ENCODE results near the gene GGCX. TPM values are rescaled to one million over a fixed set of nuclear protein-coding genes. Genes with fewer than 3 reads are reported as not detected.

The GGCX gene
- total and polyA plus RNA-seq, 2 donors: 26.4 to 42.3 TPM

GRCh38 chr2:85588236-85588635 lies 26.9 kb upstream of the GGCX start:
- peaks cover 5% of the 10 kb centered on the region for H3K4me1 ChIP-seq (ENCODE audit: insufficient read depth)
- no peak overlapping the region for H3K4me3 ChIP-seq (ENCODE audit: low read depth, low read length)
- DNase-seq (ENCODE audit: extremely low spot score): no peak
- 78% methylated on average over 4 of the region's 4 CpGs for WGBS
- H3K36me3 ChIP-seq (ENCODE audit: insufficient read depth): no peaks in the 10 kb centered on the region
- no peak overlapping the region for H3K27ac ChIP-seq (ENCODE audit: low read depth)

- WGBS: 71% methylated on average over 1 of the region's 1 CpG
- Histone ChIP-seq H3K4me1 (ENCODE audit: insufficient read depth) (peaks cover 5% of the 10 kb centered on the region), H3K36me3 (ENCODE audit: insufficient read depth) (no peaks in the 10 kb centered on the region), H3K4me3 (ENCODE audit: low read depth, low read length) (no peak overlapping the region), H3K27ac (ENCODE audit: low read depth) (peak overlapping the region; percentile 64)
- DNase-seq (ENCODE audit: extremely low spot score): no peak
Observed at GRCh38 chr2:85585781-85586105, 24.4 kb upstream of the GGCX start.

- WGBS: 32% methylated on average over 9 of the region's 9 CpGs
- Histone ChIP-seq H3K4me1 (ENCODE audit: insufficient read depth) (peaks cover 5% of the 10 kb centered on the region), H3K36me3 (ENCODE audit: insufficient read depth) (no peaks in the 10 kb centered on the region), H3K4me3 (ENCODE audit: low read depth, low read length) (peak overlapping the region; percentile 65), H3K27ac (ENCODE audit: low read depth) (peak overlapping the region; percentile 81)
- no peak for DNase-seq (ENCODE audit: extremely low spot score)
Observed at GRCh38 chr2:85584857-85585780, 23.8 kb upstream of the GGCX start.

GRCh38 chr2:85584354-85584856 lies 23.1 kb upstream of the GGCX start, which contains the start of gene VAMP5:
Gene VAMP5, plus strand, starts transcription at chr2:85584431. Its CDS starts 60 bp downstream, at chr2:85584491.
- H3K27ac ChIP-seq (ENCODE audit: low read depth): peak within 1 kb of the TSS; percentile 81
- peaks cover 4% of the 10 kb centered on the region for H3K4me1 ChIP-seq (ENCODE audit: insufficient read depth)
- DNase-seq (ENCODE audit: extremely low spot score): no peak
- 3% methylated on average over 52 of the region's 52 CpGs for WGBS
- H3K36me3 ChIP-seq (ENCODE audit: insufficient read depth): no peaks in the 10 kb centered on the region
- H3K4me3 ChIP-seq (ENCODE audit: low read depth, low read length): peak within 1 kb of the TSS; percentile 65

GRCh38 chr2:85583667-85584353 lies 22.5 kb upstream of the GGCX start:
- H3K4me1 ChIP-seq (ENCODE audit: insufficient read depth): peaks cover 2% of the 10 kb centered on the region
- WGBS: 26% methylated on average over 16 of the region's 16 CpGs
- no peak for DNase-seq (ENCODE audit: extremely low spot score)
- no peaks in the 10 kb centered on the region for H3K36me3 ChIP-seq (ENCODE audit: insufficient read depth)
- peak overlapping the region; percentile 65 for H3K4me3 ChIP-seq (ENCODE audit: low read depth, low read length)
- H3K27ac ChIP-seq (ENCODE audit: low read depth): peak overlapping the region; percentile 81

- peaks cover 2% of the 10 kb centered on the region for H3K4me1 ChIP-seq (ENCODE audit: insufficient read depth)
- DNase-seq (ENCODE audit: extremely low spot score): no peak
- no peaks in the 10 kb centered on the region for H3K36me3 ChIP-seq (ENCODE audit: insufficient read depth)
- WGBS: 80% methylated on average over 1 of the region's 1 CpG
- H3K4me3 ChIP-seq (ENCODE audit: low read depth, low read length): no peak overlapping the region
- no peak overlapping the region for H3K27ac ChIP-seq (ENCODE audit: low read depth)
Observed at GRCh38 chr2:85582492-85582891, 21.2 kb upstream of the GGCX start.

GRCh38 chr2:85580206-85580605 lies 18.9 kb upstream of the GGCX start:
- no peaks in the 10 kb centered on the region for H3K36me3 ChIP-seq (ENCODE audit: insufficient read depth)
- WGBS: 83% methylated on average over 3 of the region's 3 CpGs
- no peak overlapping the region for H3K27ac ChIP-seq (ENCODE audit: low read depth)
- no peak for DNase-seq (ENCODE audit: extremely low spot score)
- no peak overlapping the region for H3K4me3 ChIP-seq (ENCODE audit: low read depth, low read length)
- peaks cover 2% of the 10 kb centered on the region for H3K4me1 ChIP-seq (ENCODE audit: insufficient read depth)

- peaks cover 2% of the 10 kb centered on the region for H3K4me1 ChIP-seq (ENCODE audit: insufficient read depth)
- no peak overlapping the region for H3K4me3 ChIP-seq (ENCODE audit: low read depth, low read length)
- DNase-seq (ENCODE audit: extremely low spot score): no peak
Observed at GRCh38 chr2:85579266-85579935, 18.1 kb upstream of the GGCX start.

GRCh38 chr2:85578243-85579180 lies 17.2 kb upstream of the GGCX start:
- peaks cover 2% of the 10 kb centered on the region for H3K4me1 ChIP-seq (ENCODE audit: insufficient read depth)
- 31% methylated on average over 19 of the region's 19 CpGs for WGBS
- no peak for DNase-seq (ENCODE audit: extremely low spot score)

More at GRCh38 chr2:85579266-85579935, 18.1 kb upstream of the GGCX start:
- peak overlapping the region; percentile 74 for H3K27ac ChIP-seq (ENCODE audit: low read depth)
- WGBS: 36% methylated on average over 6 of the region's 6 CpGs
- no peaks in the 10 kb centered on the region for H3K36me3 ChIP-seq (ENCODE audit: insufficient read depth)

GRCh38 chr2:85577386-85578242 lies 16.3 kb upstream of the GGCX start, which contains the start of gene VAMP8:
Gene VAMP8, plus strand, starts transcription at chr2:85577586. Its CDS starts 61 bp downstream, at chr2:85577647.
- WGBS: 34% methylated on average over 19 of the region's 19 CpGs
- no peaks in the 10 kb centered on the region for H3K36me3 ChIP-seq (ENCODE audit: insufficient read depth)
- peaks cover 2% of the 10 kb centered on the region for H3K4me1 ChIP-seq (ENCODE audit: insufficient read depth)
- no peak for DNase-seq (ENCODE audit: extremely low spot score)
- peak within 1 kb of the TSS; percentile 96 for H3K27ac ChIP-seq (ENCODE audit: low read depth)
- H3K4me3 ChIP-seq (ENCODE audit: low read depth, low read length): peak within 1 kb of the TSS; percentile 40

More at GRCh38 chr2:85578243-85579180, 17.2 kb upstream of the GGCX start:
- H3K36me3 ChIP-seq (ENCODE audit: insufficient read depth): no peaks in the 10 kb centered on the region
- H3K27ac ChIP-seq (ENCODE audit: low read depth): peak overlapping the region; percentile 74
- peak overlapping the region; percentile 40 for H3K4me3 ChIP-seq (ENCODE audit: low read depth, low read length)

GRCh38 chr2:85577063-85577385 lies 15.7 kb upstream of the GGCX start:
- Histone ChIP-seq H3K27ac (ENCODE audit: low read depth) (no peak overlapping the region), H3K36me3 (ENCODE audit: insufficient read depth) (no peaks in the 10 kb centered on the region), H3K4me3 (ENCODE audit: low read depth, low read length) (no peak overlapping the region), H3K4me1 (ENCODE audit: insufficient read depth) (peaks cover 2% of the 10 kb centered on the region)
- DNase-seq (ENCODE audit: extremely low spot score): no peak
- 69% methylated on average over 3 of the region's 3 CpGs for WGBS

GRCh38 chr2:85575739-85576138 lies 14.4 kb upstream of the GGCX start:
- H3K36me3 ChIP-seq (ENCODE audit: insufficient read depth): no peaks in the 10 kb centered on the region
- H3K27ac ChIP-seq (ENCODE audit: low read depth): no peak overlapping the region
- H3K4me3 ChIP-seq (ENCODE audit: low read depth, low read length): no peak overlapping the region
- whole genome bisulfite sequencing: 89% methylated on average over 8 of the region's 8 CpGs
- H3K4me1 ChIP-seq (ENCODE audit: insufficient read depth): peaks cover 2% of the 10 kb centered on the region
- no peak for DNase-seq (ENCODE audit: extremely low spot score)
